Stimulated activated effector memory CD8-positive, alpha-beta T cell treated with anti-CD3 and anti-CD28 coated beads, Interleukin-12 subunit alpha, Interleukin-12 subunit beta, amount 100 ng/mL, for 72 hours (primary cell): Measurements from ENCODE around the gene CMTM7.
A peak's percentile ranks its signal among the peaks of the same experiment; 100 is the strongest.

Experiments
- ATAC-seq: fragments of 150-1000 bp; cut with Tn5 transposase; 2 replicates; pipeline ENCODE4 v1.10.0; 2021
- DNase-seq, 2 donors: peaks; one replicate each; pipeline ENCODE4 v3.0.0; 2021 to 2022; ENCODE audit warnings: low spot score in 2 of 2
- H3K27ac Mint-ChIP-seq: one replicate; pipeline ENCODE4 v1.8.0; 2022; ENCODE audit warnings: mild to moderate bottlenecking, mixed read lengths
- H3K36me3 Mint-ChIP-seq: one replicate; pipeline ENCODE4 v1.8.0; 2022; ENCODE audit warnings: mild to moderate bottlenecking, mixed read lengths
- H3K4me1 Mint-ChIP-seq: one replicate; pipeline ENCODE4 v1.8.0; 2022; ENCODE audit warnings: mixed read lengths
- H3K4me3 Mint-ChIP-seq: one replicate; pipeline ENCODE4 v1.8.0; 2022; ENCODE audit warnings: mild to moderate bottlenecking, mixed read lengths
- H3K9me3 Mint-ChIP-seq: one replicate; pipeline ENCODE4 v1.8.0; 2022; ENCODE audit warnings: mixed read lengths

The CMTM7 gene, protein sequence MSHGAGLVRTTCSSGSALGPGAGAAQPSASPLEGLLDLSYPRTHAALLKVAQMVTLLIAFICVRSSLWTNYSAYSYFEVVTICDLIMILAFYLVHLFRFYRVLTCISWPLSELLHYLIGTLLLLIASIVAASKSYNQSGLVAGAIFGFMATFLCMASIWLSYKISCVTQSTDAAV

GRCh38 chr3:32391643-32392535 lies at the start of gene CMTM7:
Gene CMTM7, plus strand, starts transcription at chr3:32391853. Its CDS starts 54 bp downstream, at chr3:32391907.
- ATAC-seq: peak; percentile 70
- H3K27ac Mint-ChIP-seq: peak within 1 kb of the TSS; percentile 93
- peaks cover 53% of the 10 kb centered on the region for H3K4me1 Mint-ChIP-seq

DNA sequence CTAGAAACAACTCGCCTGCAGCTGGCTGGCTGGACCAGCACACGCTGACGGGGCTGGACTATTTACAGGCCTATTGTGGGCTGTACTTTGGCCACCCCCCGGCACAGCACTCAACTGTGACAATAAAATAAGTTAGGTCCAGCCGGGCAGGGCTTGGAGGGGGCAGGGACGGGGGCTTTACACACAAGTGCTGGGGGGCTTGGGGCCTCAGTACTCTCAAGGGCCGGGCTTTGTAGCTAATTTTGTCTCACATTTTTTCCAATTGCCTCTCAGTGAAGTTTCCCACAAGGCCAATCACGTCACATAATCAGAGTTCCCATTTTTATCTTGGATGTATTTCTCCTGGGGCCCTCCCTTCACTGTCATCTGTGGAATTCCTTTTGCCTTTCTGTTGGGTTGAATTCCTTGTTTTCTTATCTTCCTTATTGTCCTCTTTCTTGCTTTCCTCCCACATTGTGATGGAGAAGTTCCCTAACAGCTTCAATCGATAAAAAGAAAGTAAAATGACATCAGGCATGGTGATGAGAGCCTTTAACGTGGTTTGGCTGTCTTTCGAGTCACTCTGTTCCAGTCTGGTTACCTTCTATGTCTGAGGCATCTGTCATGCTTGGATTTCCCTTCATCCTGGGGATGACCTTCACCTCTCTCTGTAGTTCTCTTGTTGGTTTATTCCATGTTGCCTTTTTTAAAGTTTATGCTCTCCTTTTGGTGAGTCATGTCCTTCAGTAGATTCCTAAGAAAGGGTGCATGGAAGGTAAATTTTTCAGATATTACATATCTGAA lies 44.1 kb upstream of the CMTM7 start:
- H3K4me3 Mint-ChIP-seq: no peak overlapping the region
- ATAC-seq (no peak), DNase-seq (no peak)
- H3K36me3 Mint-ChIP-seq: no peaks in the 10 kb centered on the region
- H3K27ac Mint-ChIP-seq: no peak overlapping the region
- H3K9me3 Mint-ChIP-seq: no peaks in the 10 kb centered on the region
- H3K4me1 Mint-ChIP-seq: no peaks in the 10 kb centered on the region

More at GRCh38 chr3:32391643-32392535, at the start of gene CMTM7:
- Mint-ChIP-seq H3K36me3 (peaks cover 10% of the 10 kb centered on the region), H3K9me3 (no peaks in the 10 kb centered on the region), H3K4me3 (peak within 1 kb of the TSS; percentile 90)
- DNase-seq: peak; percentile 42 to 83

- Mint-ChIP-seq H3K36me3 (no peaks in the 10 kb centered on the region), H3K4me1 (no peaks in the 10 kb centered on the region), H3K9me3 (no peaks in the 10 kb centered on the region), H3K27ac (no peak overlapping the region), H3K4me3 (no peak overlapping the region)
- ATAC-seq (no peak), DNase-seq (no peak)
These were observed 42.5 kb upstream of the CMTM7 start for GRCh38 chr3:32349184-32349583.

- no peak for ATAC-seq
- no peaks in the 10 kb centered on the region for H3K9me3 Mint-ChIP-seq
- DNase-seq: no peak
- no peak overlapping the region for H3K4me3 Mint-ChIP-seq
- no peaks in the 10 kb centered on the region for H3K4me1 Mint-ChIP-seq
- H3K27ac Mint-ChIP-seq: no peak overlapping the region
- no peaks in the 10 kb centered on the region for H3K36me3 Mint-ChIP-seq
These were observed 39.1 kb upstream of the CMTM7 start for GRCh38 chr3:32352563-32352962.

- DNase-seq (no peak), ATAC-seq (no peak)
- Mint-ChIP-seq H3K9me3 (no peaks in the 10 kb centered on the region), H3K36me3 (no peaks in the 10 kb centered on the region), H3K27ac (no peak overlapping the region), H3K4me1 (no peaks in the 10 kb centered on the region), H3K4me3 (no peak overlapping the region)
These were observed 38.3 kb upstream of the CMTM7 start for GRCh38 chr3:32353351-32353750.

DNA sequence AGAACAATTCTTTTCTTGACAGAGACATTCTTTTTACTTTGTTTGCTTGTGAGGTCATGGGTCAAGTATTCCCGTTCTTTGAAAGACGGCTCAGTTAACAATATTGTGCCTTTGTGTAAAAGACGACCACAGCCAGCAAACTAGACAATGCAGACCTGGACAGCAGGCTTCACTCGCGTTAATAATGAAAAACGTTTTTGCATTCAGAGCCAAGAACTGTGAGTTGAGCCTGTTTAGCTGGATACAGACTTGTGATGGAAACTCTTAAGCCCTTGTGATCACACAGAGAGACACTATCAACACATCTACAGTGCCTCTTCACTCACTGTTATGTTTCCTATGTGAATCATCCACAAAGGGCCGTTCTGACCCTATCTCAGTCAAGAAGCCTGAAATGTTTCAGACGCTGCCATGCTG lies 37.3 kb upstream of the CMTM7 start:
- no peak for DNase-seq
- Mint-ChIP-seq H3K27ac (no peak overlapping the region), H3K4me1 (no peaks in the 10 kb centered on the region), H3K4me3 (no peak overlapping the region), H3K9me3 (no peaks in the 10 kb centered on the region), H3K36me3 (no peaks in the 10 kb centered on the region)
- ATAC-seq: no peak

DNA sequence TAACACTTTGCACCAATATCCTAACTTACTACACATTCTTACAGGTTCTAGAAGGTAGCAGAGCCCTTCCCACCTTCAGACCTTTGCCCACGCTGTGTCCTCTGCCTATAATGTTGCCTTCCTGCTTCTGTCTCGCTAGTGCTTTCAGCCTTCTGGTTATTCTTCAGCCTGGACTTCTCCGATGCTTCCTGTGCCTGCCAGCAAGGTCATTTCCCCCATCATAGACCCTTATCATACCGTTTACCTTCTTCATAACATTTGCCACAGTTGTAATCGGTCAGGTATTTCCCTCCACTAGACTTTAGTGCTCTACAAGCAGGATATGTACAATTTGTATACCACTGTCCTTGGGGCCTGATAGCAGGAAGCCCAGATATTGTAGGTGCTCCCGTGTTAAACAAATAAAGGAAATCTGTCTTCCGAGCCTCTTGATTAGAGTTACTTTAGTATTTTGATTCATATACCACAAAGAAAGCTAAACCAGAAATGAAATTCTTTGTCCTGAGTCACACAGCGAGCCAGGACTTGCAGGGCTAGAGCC lies 35.8 kb upstream of the CMTM7 start:
- DNase-seq: no peak
- Mint-ChIP-seq H3K9me3 (no peaks in the 10 kb centered on the region), H3K4me3 (no peak overlapping the region), H3K27ac (no peak overlapping the region), H3K36me3 (peaks cover 4% of the 10 kb centered on the region), H3K4me1 (no peaks in the 10 kb centered on the region)
- no peak for ATAC-seq

GRCh38 chr3:32359766-32360492 lies 31.7 kb upstream of the CMTM7 start:
- H3K9me3 Mint-ChIP-seq: no peaks in the 10 kb centered on the region
- no peak overlapping the region for H3K27ac Mint-ChIP-seq
- no peak overlapping the region for H3K4me3 Mint-ChIP-seq
- no peak for DNase-seq
- peaks cover 4% of the 10 kb centered on the region for H3K36me3 Mint-ChIP-seq
- H3K4me1 Mint-ChIP-seq: no peaks in the 10 kb centered on the region
- no peak for ATAC-seq

GRCh38 chr3:32360493-32360827 lies 31.2 kb upstream of the CMTM7 start:
- Mint-ChIP-seq H3K36me3 (peaks cover 4% of the 10 kb centered on the region), H3K9me3 (no peaks in the 10 kb centered on the region), H3K27ac (no peak overlapping the region), H3K4me1 (no peaks in the 10 kb centered on the region), H3K4me3 (no peak overlapping the region)
- ATAC-seq: no peak
- no peak for DNase-seq

DNA sequence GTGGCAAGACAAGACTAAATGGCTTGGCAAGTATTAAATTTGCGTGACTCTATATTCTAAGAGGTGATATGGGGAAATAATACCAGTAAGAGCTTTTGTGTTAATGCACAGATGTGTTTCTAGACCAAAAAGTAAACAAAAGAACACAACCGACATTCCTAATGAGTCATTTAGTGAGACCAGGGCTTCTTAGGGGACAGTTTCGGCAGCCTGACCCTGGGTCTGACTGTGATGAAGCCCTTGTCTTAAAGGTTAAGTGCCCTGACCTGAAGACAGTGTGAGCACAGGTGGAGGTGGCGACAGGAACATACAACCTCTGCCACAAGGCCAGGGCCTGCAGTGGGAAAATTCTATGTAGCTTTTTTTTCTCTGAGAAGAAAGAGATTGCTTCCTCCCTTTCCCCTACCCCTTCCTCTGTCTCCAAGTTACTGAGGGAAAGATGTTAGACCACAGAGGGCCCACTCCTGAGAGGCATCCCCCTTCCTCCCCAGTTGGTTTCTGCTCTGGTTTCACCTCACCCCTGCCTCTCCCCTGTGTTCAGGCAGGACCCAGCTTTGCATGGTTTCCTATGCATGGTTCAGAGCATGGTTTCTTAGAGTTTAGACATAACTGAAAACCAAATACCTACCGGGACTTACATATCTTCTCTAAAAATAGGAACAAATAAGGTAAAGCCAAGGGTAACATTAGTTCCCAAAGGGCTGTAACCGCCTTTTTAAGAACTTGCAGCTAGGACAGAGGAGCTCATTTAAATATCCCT lies 24.8 kb upstream of the CMTM7 start:
- DNase-seq: no peak
- no peak for ATAC-seq
- Mint-ChIP-seq H3K4me1 (no peaks in the 10 kb centered on the region), H3K36me3 (no peaks in the 10 kb centered on the region), H3K9me3 (no peaks in the 10 kb centered on the region), H3K27ac (no peak overlapping the region), H3K4me3 (no peak overlapping the region)

- ATAC-seq (no peak), DNase-seq (no peak)
- H3K9me3 Mint-ChIP-seq: no peaks in the 10 kb centered on the region
- H3K27ac Mint-ChIP-seq: peak overlapping the region; percentile 57
- no peaks in the 10 kb centered on the region for H3K4me1 Mint-ChIP-seq
- no peak overlapping the region for H3K4me3 Mint-ChIP-seq
- H3K36me3 Mint-ChIP-seq: no peaks in the 10 kb centered on the region
These were observed 24.2 kb upstream of the CMTM7 start for GRCh38 chr3:32367442-32367841.

DNA sequence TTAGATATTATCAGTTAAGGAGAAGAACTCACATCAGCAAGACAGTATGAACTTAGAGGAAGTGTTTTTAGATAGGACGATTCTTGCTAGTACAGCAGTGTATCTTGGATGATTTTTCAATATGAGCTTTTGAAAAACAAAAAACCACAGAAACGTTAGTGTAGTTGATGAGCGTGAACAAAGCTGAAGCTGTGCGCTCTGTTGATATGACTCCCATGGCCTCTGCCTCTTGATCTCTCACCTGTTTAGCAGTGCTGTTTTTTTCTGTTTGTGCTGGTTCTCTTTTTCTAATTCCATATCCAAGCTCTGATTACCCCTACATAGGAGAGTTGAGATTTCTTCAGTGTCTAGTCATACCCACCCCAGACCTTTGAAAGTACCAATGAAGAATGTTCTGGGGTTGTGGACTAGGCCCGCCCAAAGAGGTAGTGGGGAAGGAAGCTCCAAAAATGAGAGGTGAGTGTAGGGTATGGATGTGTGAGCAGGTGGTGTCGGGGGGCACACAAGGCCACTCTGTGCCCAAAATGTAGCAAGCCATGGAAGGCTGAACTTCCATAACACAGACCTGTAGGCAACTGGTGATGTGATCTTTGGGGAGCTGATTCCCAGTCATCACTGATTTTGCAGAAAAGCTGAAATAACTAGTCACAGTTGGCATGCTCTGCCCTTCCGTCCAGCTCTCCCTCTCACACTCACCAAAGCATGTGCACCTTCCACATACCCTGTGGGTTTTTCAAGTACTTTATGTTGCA lies 20.0 kb upstream of the CMTM7 start:
- Mint-ChIP-seq H3K4me1 (peaks cover 4% of the 10 kb centered on the region), H3K9me3 (no peaks in the 10 kb centered on the region), H3K27ac (no peak overlapping the region), H3K4me3 (no peak overlapping the region), H3K36me3 (no peaks in the 10 kb centered on the region)
- ATAC-seq (peak; percentile 41), DNase-seq (no peak)

DNA sequence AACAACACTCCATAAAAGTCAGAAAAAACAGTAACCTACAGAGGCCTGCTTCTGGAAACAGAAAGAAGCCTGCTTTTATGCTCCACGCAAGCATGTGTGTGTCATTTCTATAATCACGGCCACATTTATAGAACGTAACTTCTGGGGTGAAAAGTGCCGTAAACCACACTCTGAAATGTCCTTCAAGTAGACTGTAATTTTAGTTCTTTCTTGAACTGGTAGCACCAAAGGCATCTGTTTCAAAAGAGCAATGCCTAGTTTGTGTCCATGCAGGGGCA lies 19.5 kb upstream of the CMTM7 start:
- no peak for ATAC-seq
- Mint-ChIP-seq H3K27ac (no peak overlapping the region), H3K4me3 (no peak overlapping the region), H3K4me1 (peaks cover 4% of the 10 kb centered on the region), H3K36me3 (no peaks in the 10 kb centered on the region), H3K9me3 (no peaks in the 10 kb centered on the region)
- DNase-seq: no peak

DNA sequence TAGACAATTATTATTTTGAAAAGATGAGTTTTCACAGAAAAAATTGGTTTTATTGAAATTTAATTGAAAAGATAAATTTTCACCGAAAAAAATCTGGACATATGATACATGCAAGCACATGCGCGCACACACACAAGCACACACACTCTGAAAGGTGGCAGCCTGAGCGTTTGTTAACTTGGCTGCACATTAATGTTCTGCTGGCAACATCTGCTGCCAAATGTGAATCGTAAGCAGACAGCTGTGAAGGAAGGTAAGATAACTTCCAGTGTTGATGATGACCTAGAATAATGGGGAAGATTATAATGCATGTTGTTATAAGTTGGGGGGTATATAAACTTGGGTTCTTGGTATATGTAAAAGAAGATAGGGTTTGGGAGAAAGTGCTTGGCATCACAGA lies 18.4 kb upstream of the CMTM7 start:
- Mint-ChIP-seq H3K4me3 (no peak overlapping the region), H3K36me3 (no peaks in the 10 kb centered on the region), H3K4me1 (peaks cover 4% of the 10 kb centered on the region), H3K9me3 (no peaks in the 10 kb centered on the region), H3K27ac (no peak overlapping the region)
- no peak for ATAC-seq
- DNase-seq: no peak
